ENCODE measurements around the gene RNASET2.
"Not testable (repeated sequence)": the region's sequence is repeated elsewhere in the genome, so short reads cannot be mapped to it uniquely, and the experiment has no call there.

RNASET2 gene

DNA sequence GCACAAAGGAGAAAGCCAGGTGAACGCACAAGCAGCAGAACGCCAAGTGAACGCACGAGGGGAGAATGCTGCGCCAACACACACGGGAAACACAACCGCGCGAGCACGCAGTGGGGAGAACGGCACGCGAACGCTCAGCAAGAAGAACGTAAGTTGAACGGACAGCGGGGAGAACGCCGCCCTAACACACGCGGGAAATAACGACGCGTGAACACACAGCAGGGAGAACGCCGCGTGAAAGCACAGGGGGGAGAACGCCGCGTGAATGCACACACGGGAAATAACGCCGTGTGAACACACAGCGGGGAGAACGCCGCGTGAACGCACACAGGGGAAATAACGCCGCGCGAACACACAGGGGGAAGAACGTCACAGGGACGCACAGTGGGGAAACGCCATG, 54.7 kb downstream of the RNASET2 start:
- no peak for ATAC-seq

DNA sequence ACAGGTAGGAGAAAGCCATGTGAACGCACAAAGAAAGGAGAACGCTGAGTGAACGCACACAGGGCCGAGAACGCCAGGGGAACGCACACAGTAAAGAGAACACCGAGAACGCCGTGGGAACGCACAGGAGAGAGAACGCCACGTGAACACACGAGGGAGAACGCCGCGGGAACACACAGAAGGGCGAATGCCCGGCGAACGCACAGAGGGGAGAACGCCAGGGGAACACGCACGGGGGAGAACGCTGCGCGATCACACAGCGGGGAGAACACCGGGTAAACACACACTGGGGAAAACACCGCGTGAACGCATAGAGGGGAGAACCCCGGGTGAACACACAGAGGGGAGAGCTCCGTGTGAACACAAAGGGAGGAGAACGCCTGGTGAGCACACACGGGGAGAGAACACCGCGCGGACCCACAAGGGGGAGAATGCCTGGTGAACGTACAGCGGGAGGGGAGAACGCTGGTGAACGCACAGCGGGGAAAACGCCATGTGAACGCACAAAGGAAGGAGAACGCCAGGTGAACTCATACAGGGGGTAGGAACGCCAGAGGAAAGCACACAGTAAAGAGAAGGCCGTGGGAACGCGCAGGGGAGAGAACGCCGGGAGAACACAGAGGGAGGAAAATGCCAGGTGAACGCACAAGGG, 55.3 kb downstream of the RNASET2 start:
- no peak for ATAC-seq

DNA sequence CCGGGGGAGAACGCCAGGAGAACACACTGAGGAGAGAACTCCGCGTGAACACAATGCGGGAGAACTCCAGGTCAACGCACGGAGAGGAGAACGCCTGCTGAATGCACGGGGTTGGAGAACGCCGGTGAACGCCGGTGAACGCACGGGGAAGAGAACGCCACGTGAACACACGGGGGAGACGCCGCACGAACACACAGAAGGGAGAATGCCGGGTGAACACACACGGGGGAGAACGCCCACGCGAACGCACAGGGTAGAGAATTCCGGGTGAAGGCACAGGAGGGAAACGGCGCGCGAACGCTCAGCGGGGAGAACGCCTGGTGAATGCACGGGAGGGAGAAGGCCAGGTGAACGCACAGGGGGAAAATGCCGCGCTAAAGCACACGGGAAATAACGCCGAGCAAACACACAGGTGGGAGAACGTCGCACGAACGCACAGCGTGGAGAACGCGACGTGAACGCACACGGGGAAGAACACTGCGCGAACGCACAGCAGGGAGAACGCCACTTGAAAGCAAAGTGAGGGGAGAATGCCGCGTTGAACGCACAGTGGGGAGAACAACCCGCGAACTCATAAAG, 56.1 kb downstream of the RNASET2 start:
- ATAC-seq: no peak

DNA sequence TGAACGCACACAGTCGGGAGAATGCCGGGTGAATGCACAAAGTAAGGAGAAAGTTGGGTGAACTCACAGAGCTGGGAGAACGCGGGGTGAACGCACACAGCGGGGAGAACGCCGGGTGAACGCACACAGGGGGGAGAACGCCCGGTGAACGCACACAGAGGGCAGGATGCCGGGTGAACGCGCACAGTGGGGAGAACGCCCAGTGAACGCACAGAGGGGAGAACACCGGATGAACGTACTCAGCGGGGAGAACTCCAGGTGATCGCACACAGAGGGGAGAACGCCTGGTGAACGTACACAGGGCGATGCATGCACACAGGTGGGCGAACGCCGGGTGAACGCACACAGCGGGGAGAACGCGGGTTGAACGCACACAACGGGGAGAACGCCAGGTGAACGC, 57.4 kb downstream of the RNASET2 start:
- ATAC-seq: no peak

DNA sequence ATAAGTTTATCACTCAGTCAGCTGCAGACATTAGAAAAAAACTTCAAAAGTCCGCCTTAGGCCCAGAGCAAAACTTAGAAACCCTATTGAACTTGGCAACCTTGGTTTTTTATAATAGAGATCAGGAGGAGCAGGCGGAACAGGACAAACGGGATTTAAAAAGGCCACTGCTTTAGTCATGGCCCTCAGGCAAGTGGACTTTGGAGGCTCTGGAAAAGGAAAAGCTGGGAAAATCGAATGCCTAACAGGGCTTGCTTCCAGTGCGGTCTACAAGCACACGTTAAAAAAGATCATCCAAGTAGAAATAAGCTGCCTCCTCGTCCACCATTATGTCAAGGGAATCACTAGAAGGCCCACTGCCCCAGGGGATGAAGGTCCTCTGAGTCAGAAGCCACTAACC, 61.7 kb downstream of the RNASET2 start:
- ATAC-seq: not testable (repeated sequence)

DNA sequence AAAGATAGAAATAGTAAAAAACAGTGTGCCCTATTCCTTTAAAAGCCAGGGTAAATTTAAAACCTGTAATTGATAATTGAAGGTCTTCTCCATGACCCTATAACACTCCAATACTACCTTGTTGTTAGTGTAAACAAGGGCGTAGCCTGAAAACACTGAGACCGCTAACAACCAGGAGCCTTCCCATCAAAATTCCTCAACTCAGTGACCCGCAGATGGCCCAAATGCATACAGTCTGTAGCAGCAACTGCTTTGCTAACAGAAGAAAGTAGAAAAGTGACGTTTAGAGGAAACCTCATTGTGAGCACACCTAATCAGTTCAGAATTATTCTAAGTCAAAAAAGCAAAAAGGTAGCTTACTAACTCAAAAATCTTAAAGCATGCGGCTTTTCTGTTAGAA, 63.9 kb downstream of the RNASET2 start:
- not testable (repeated sequence) for ATAC-seq

DNA sequence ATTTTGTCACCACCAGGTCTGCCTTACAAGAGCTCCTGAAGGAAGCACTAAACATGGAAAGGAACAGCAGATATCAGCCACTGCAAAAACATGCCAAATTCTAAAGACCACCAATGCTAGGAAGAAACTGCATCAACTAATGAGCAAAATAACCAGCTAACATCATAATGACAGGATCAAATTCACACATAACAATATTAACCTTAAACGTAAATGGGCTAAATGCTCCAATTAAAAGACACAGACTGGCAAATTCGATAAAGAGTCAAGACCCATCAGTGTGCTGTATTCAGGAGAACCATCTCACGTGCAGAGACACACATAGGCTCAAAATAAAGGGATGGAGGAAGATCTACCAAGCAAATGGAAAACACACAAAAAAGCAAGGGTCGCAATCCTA, 69.6 kb downstream of the RNASET2 start:
- not testable (repeated sequence) for ATAC-seq

DNA sequence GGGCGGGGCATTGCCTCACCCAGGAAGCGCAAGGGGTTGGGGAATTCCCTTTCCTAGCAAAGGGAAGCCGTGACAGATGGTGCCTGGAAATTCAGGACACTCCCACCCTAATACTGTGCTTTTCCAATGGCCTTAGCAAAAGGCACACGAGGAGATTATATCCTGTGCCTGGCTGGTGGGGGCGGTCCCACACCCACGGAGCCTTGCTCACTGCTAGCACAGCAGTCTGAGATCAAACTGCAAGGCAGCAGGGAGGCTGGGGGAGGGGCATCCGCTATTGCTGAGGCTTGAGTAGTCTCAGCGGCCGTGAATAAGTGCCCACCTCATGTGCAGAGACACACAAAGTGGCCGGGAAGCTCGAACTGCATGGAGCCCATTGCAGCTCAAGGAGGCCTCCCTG, 71.4 kb downstream of the RNASET2 start:
- not testable (repeated sequence) for ATAC-seq

DNA sequence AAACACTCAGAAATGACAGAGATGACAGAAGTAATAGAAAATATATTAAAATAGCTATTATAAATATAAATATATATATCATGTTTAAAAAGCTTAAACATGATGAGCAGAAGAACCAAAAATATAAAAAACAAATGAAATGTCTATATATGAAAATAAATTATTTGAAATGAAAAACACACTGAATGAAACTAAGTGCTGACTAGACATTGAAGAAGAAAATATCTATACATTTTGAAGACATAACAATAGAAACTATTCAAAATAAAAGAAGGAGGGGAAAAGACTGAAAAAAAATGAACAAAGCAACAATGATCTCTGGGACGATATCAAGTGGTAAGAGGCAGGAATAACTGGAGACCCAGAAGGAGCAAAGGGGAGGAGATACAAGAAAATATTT, 76.8 kb downstream of the RNASET2 start:
- no peak for ATAC-seq
